Erythroblast (primary cell): ENCODE results near the gene STX18.

ENCODE experiments used
- GATA1 ChIP-seq: IDR thresholded peaks from 2 replicates; pipeline ENCODE4 v1.6.1; 2011; ENCODE audit warnings: low read depth, mild to moderate bottlenecking, control low read depth, low read length, moderate library complexity
- POLR2A ChIP-seq: IDR thresholded peaks from 2 replicates; pipeline ENCODE4 v1.6.1; 2011; ENCODE audit warnings: mild to moderate bottlenecking, low read length

- no peak for TF ChIP-seq POLR2A
- no peak for TF ChIP-seq GATA1
Measured at GRCh38 chr4:4501679-4502078, 40.2 kb downstream of the STX18 start.
